ENCODE measurements around the gene IL25. TPM values are rescaled to one million over a fixed set of nuclear protein-coding genes. Genes with fewer than 3 reads are reported as not detected.
A peak's percentile ranks its signal among the peaks of the same experiment; 100 is the strongest.

IL25 gene
- total and polyA plus RNA-seq, 2 of the 13 experiments (the other 11 are each of a cell fraction or from before 2014, with no cell fraction given): not detected

GRCh38 chr14:23406244-23406643, 33.6 kb downstream of the IL25 start:
- Histone ChIP-seq H3K4me3 (replicated peaks in 1 of 3; ENCODE audit: insufficient read depth in 1 of 3, low read depth in 2 of 3, low read length in 3 of 3) (no peak overlapping the region), H2AFZ (ENCODE audit: low read length) (no peak overlapping the region), H3K4me2 (ENCODE audit: low read depth, low read length) (no peak overlapping the region), H3K9me3 (ENCODE audit: low read length) (no peaks in the 10 kb centered on the region), H3K27ac (ENCODE audit: extremely low read length, insufficient read depth, low read length) (no peak overlapping the region), H3K27me3 (ENCODE audit: control insufficient read depth in 1 of 2, insufficient read depth in 2 of 2, low read length in 2 of 2) (peaks cover 52 to 100% of the 10 kb centered on the region in 2 experiments; a peak in 4 of 5 replicates), H3K9ac (ENCODE audit: insufficient read depth, low read depth, low read length) (no peak overlapping the region), H4K20me1 (ENCODE audit: insufficient read depth, low read length) (no peaks in the 10 kb centered on the region), H3K36me3 (replicated peaks in 1 of 2; ENCODE audit: control insufficient read depth in 1 of 2, insufficient read depth in 2 of 2, low read length in 2 of 2) (no peaks in the 10 kb centered on the region), H3K4me1 (ENCODE audit: insufficient read depth, low read length) (no peaks in the 10 kb centered on the region), H3K79me2 (ENCODE audit: insufficient read depth, low read length) (no peaks in the 10 kb centered on the region)
- FAIRE-seq: no peak
- TF ChIP-seq GPN1 (CRISPR knock-in tag; IDR thresholded peaks at IDR 0.05; ENCODE audit: borderline replicate concordance): no peak
- TF ChIP-seq MXD4 (CRISPR knock-in tag; IDR thresholded peaks at IDR 0.05): no peak
- no peak for TF ChIP-seq EEA1 (CRISPR knock-in tag; IDR thresholded peaks at IDR 0.05; ENCODE audit: borderline replicate concordance)
- TF ChIP-seq GZF1 (CRISPR knock-in tag; IDR thresholded peaks at IDR 0.05): no peak
- TF ChIP-seq NFIB (CRISPR knock-in tag; IDR thresholded peaks at IDR 0.05; ENCODE audit: borderline replicate concordance): no peak
- no peak for TF ChIP-seq FOXM1 (CRISPR knock-in tag; IDR thresholded peaks at IDR 0.05)
- ChIA-PET POLR2A (no interaction called here), CTCF (ENCODE audit: low intra/inter-chr PET ratio, low total read pairs) (no interaction called here)
- 3% methylated on average over 4 of the region's 4 CpGs for WGBS (ENCODE audit: low lambda C conversion rate)
- BruUV-seq (replicated peaks): no TSS peak
- intact Hi-C loops (cut with micrococcal nuclease; ENCODE audit: unreplicated experiment): no loop called here
- ATAC-seq: no peak
- in situ Hi-C loops (cut with HindIII; ENCODE audit: extremely low pct_ligation_motif_present, low pct_unique_long_range_greater_than_20kb): no loop called here
- DNase-seq (ENCODE audit: low spot score): no peak

- in situ Hi-C loops (cut with HindIII; ENCODE audit: extremely low pct_ligation_motif_present, low pct_unique_long_range_greater_than_20kb): no loop called here
- no peak for ATAC-seq
- H3K79me2 ChIP-seq (ENCODE audit: insufficient read depth, low read length): no peaks in the 10 kb centered on the region
- no peak for FAIRE-seq
- POLR2A ChIA-PET: no interaction called here
- H3K27ac ChIP-seq (ENCODE audit: extremely low read length, insufficient read depth, low read length): no peak overlapping the region
- no peaks in the 10 kb centered on the region for H3K36me3 ChIP-seq (replicated peaks in 1 of 2; ENCODE audit: control insufficient read depth in 1 of 2, insufficient read depth in 2 of 2, low read length in 2 of 2)
- TF ChIP-seq ZNF225 (CRISPR knock-in tag; IDR thresholded peaks at IDR 0.05) (0 out of 2 replicates have a peak, but pooled peaks have one; percentile 52), ZBTB26 (CRISPR knock-in tag; IDR thresholded peaks at IDR 0.05; ENCODE audit: borderline replicate concordance) (no peak), ZBTB3 (CRISPR knock-in tag; IDR thresholded peaks at IDR 0.05; ENCODE audit: borderline replicate concordance, low read depth) (no peak)
- CTCF ChIA-PET (ENCODE audit: low intra/inter-chr PET ratio, low total read pairs): no interaction called here
- H3K9me3 ChIP-seq (ENCODE audit: low read length): no peaks in the 10 kb centered on the region
- H3K4me1 ChIP-seq (ENCODE audit: insufficient read depth, low read length): no peaks in the 10 kb centered on the region
- BruUV-seq (replicated peaks): no TSS peak
- no peak overlapping the region for H3K4me2 ChIP-seq (ENCODE audit: low read depth, low read length)
- no peak overlapping the region for H2AFZ ChIP-seq (ENCODE audit: low read length)
- H3K9ac ChIP-seq (ENCODE audit: insufficient read depth, low read depth, low read length): no peak overlapping the region
- DNase-seq (ENCODE audit: low spot score): no peak
- H3K4me3 ChIP-seq (replicated peaks in 1 of 3; ENCODE audit: insufficient read depth in 1 of 3, low read depth in 2 of 3, low read length in 3 of 3): no peak overlapping the region
- H4K20me1 ChIP-seq (ENCODE audit: insufficient read depth, low read length): no peaks in the 10 kb centered on the region
- 9% methylated on average over 15 of the region's 15 CpGs for WGBS (ENCODE audit: low lambda C conversion rate)
- peaks cover 48 to 100% of the 10 kb centered on the region in 2 experiments for H3K27me3 ChIP-seq (ENCODE audit: control insufficient read depth in 1 of 2, insufficient read depth in 2 of 2, low read length in 2 of 2)
- intact Hi-C loops (cut with micrococcal nuclease; ENCODE audit: unreplicated experiment): no loop called here
These were observed 34.2 kb downstream of the IL25 start for GRCh38 chr14:23406725-23407355.

All from HepG2 (cell line).